Measurements from ENCODE around the gene CISD1.

GRCh38 chr10:58278962-58279307, 10.0 kb downstream of the CISD1 start:
- no peak for TF ChIP-seq CTCF (IDR thresholded peaks at IDR 0.05)
- no peak for TF ChIP-seq POLR2A (IDR thresholded peaks at IDR 0.05)

All from breast epithelium (tissue), 3 donors.